HG02623 (cell line): ENCODE results near the gene INSYN2B.
A peak's percentile ranks its signal among the peaks of the same experiment; 100 is the strongest.
"Not testable (repeated sequence)": the region's sequence is repeated elsewhere in the genome, so short reads cannot be mapped to it uniquely, and the experiment has no call there.

Experiments used
- ATAC-seq: cut with Tn5 transposase; IDR thresholded peaks from one replicate; pipeline ENCODE4 v1.9.1; 2021; ENCODE audit warnings: moderate library complexity; ENCODE audit not compliant: unreplicated experiment

INSYN2B gene

DNA sequence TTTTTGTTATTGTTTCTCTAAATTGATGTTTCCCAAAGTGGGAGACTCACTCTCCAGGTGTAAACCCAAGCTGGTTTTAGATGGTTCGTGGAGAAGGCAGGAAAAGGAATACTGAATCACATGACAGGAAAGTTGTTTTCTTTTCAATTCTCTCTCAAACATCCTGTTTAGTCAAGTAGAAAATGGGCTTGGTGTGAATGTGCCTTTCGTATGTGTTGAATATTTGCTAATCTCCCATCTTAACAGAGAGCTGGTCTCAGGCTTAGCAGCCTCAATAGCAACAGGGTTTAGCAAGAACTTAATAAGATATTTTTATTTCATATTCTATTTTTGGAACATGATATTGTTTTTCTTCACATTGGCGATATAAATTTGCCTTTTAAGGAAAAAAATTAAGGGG, 119.7 kb downstream of the INSYN2B start:
- peak; percentile 62 for ATAC-seq

GRCh38 chr5:169856571-169856970, 123.7 kb downstream of the INSYN2B start:
- no peak for ATAC-seq

DNA sequence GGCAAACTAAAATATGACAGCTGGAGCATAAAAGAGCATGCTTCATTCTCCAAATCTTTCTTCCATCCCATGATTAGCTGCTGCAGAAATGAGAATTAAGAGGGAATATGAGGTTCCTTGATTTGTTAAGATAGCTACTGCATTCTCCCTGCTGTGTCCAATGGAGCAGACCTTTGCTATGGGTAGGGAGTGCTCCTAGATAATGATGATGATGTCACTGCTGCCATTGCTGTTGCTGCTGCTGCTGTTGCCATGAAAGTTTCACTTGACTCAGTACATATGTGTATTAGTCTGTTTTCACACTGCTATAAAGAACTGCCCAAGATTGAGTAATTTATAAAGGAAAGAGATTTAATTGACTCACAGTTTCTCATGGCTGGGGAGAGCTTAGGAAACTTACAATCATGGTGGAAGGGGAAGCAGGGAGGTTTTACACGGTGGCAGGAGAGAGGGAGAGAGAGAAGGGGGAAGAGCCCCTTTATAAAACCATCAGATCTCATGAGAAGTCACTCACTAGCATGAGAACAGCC, 128.9 kb downstream of the INSYN2B start:
- no peak for ATAC-seq

GRCh38 chr5:169850409-169850808, 129.9 kb downstream of the INSYN2B start:
- ATAC-seq: no peak

DNA sequence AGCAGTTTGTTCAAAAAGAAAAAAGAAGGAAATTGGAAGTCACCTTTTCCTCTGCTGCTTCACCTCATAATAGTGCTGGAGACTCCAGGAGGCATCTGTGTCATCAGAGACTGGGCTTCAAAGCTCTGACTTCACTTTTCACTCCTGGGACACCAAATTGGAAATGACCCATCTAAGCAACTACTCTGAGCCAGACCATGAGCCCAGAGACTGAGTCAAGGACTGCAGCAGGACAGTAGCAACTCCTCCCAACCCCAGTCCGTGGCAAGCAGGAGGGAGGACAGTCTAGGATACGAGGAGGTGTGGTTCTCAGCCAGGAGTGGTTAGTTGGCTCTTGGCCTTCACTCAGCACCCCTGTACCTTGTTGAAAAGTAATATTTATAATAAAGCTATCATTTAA, 131.5 kb downstream of the INSYN2B start:
- no peak for ATAC-seq

DNA sequence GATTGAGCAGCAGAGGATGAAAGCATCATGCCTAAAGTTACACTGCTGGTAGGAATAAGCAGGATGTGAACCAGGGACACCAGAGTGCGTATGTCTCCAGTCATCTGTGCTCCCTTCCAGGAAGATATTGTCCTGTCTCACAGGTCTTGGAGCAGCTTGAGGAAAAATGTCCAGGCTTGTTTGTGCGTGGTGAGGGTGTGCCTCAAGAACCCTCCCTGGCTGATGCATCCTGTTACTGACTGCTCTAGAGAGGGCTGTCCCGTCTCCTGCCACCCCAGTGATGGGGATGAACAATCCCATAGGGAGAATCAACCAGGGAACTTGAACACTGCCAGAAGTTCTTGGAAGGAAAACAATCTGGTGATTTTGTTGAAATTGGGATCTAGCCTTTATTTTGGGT, 132.0 kb downstream of the INSYN2B start:
- ATAC-seq: no peak

GRCh38 chr5:169847519-169847918, 132.8 kb downstream of the INSYN2B start:
- no peak for ATAC-seq

- no peak for ATAC-seq
Observed at GRCh38 chr5:169842699-169843098, 137.6 kb downstream of the INSYN2B start.

- no peak for ATAC-seq
Observed at GRCh38 chr5:169840405-169840804, 139.9 kb downstream of the INSYN2B start.

DNA sequence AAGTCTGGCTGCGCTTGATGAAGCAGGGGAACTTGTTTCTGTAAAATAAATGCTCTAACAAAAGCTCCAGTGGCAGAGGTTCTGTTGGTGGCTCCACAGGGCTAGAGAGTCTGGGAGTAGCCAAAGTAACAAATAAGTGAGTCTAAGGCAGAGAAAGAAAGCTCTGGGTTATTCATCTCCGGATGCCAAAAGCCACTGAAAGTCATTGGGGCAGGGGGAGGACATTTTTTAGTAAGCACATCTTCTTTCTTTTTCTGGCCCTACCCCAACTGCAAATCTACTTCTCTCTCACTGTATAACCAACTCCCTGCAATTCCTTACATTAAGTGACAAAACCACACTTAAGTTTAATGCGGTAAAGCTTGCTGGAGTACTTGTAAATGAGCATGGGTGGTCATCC, 141.6 kb downstream of the INSYN2B start:
- peak; percentile 80 for ATAC-seq

DNA sequence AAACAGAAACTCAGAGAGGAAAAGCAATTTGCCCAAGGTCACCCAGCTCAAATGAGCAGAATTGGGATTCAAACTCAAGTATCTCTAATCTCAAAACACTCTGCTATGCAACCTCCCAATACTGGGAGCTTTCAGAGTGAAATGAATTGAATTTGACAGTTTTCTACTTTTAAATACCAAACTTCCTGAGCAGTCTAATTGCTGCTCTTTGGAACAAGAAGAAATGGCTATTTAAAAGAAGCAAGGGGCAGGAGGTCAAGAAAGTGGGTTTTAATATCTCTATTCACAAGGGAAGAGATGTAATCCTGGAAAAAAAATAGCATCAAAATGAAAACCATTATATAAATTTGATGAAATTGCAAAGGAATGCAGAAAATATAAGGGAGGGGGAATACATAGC, 142.6 kb downstream of the INSYN2B start:
- ATAC-seq: no peak

- ATAC-seq: no peak
Observed at GRCh38 chr5:169836835-169837536, 143.3 kb downstream of the INSYN2B start.

DNA sequence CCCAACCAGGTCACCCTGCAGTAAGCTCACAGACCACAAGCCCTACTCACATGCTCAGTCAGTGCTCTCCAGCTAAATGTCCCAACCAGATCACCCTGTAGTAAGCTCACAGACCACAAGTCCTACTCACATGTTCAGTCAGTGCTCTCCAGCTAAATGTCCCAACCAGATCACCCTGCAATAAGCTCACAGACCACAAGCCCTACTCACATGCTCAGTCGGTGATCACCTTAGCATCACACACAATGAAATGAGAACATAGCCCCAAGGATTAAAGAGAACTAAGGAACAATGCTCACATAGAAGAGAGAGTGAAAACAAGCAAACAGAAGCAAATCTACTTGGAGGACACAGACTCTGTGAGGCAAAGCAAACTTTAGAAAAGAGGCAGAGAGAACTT, 145.8 kb downstream of the INSYN2B start:
- ATAC-seq: not testable (repeated sequence)

DNA sequence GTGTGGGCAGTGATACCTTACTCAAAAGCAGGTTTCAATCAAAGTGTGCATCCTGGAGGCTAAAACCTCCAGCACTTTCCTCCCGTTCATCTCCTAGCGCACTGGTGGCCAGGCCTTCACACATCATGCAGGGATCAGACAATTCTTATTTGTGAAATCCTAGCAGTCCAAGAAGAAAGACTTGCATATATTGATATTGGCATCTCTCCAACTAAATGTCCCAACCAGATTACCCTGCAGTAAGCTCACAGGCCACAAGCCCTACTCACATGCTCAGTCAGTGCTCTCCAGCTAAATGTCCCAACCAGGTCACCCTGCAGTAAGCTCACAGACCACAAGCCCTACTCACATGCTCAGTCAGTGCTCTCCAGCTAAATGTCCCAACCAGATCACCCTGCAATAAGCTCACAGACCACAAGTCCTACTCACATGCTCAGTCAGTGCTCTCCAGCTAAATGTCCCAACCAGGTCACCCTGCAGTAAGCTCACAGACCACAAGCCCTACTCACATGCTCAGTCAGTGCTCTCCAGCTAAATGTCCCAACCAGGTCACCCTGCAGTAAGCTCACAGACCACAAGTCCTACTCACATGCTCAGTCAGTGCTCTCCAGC, 146.5 kb downstream of the INSYN2B start:
- not testable (repeated sequence) for ATAC-seq

DNA sequence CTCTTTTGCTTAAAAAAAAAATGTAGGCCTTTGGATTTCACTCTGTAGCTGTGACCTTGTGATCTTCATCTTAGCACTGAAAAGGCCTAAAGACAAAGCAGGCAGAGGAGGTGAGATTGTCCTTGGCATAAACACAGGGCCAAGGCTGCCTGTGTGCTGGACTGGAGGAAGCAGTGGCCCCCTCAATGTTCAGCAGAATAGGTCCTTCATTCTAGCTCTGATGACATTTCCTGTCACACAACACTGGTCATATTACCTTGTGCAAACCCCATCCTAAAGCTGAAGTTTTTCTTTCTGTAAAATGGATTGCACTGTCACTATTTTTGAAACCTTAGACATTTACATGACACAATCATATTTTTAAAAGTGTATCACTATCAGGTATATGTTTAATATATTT, 147.4 kb downstream of the INSYN2B start:
- ATAC-seq: no peak

- no peak for ATAC-seq
Observed at GRCh38 chr5:169832304-169832703, 148.0 kb downstream of the INSYN2B start.

GRCh38 chr5:169831331-169831730, 149.0 kb downstream of the INSYN2B start:
- ATAC-seq: no peak

- ATAC-seq: no peak
Observed at GRCh38 chr5:169828385-169828784, 151.9 kb downstream of the INSYN2B start.

DNA sequence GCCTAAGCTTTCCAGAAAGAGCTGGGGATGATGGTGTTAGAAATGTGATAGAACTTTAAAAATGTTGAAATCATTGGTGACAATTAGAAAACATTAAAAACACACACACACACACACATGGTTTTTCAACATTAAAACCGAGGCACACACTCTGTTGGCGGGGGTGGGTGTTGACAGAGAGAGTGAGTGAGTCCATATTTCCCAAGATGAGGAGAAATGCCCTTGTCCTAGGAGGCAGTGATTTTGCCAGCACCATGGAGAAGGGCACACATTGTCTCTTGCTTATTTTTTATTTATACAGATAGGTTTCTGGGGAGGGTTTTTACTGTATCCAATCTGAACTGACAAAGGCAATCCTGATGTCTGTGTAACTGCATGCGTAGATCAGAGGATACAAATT, 152.5 kb downstream of the INSYN2B start:
- ATAC-seq: no peak

DNA sequence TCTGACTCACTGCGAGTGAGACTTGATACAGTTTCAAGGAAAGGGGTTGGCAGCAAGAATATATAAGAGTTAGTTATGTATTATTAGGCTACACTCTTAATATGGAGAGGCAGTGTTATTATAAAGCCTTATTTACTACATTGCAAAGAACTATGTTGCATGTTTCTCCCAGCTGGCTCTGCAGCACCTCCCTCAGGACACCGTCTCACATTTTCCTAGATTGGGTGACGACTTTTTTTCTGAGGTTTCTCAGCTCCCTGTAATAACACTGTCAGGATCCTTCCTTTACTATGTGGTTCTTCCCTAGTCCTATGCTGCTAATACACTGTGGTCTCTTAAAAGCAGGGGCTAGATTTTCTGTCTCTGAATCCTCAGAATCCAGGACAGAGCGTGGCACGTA, 153.7 kb downstream of the INSYN2B start:
- no peak for ATAC-seq

DNA sequence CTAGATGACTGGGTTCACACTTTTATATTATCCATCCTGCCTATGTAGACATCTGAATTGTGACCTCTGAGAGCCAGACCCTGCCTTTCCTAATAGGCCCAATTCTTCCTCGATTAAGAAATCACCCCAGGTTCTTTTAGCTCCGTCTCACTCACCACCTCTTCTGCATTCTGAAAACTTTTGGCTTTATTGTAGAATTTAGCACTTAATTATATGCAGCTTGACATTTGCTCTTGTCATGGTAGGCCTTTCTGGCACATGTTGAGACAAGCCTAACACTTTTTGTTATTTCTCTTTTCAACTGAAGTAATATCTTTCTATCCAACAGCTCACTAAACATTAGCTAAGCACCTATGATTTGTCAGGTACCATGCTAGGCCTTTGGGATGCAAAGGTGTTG, 163.3 kb downstream of the INSYN2B start:
- no peak for ATAC-seq

- no peak for ATAC-seq
Observed at GRCh38 chr5:169814522-169814921, 165.8 kb downstream of the INSYN2B start.
